GM12872 (cell line): ENCODE data around the gene TSPAN18.

Experiments used
- TF ChIP-seq, protein P1 (sequence below): IDR thresholded peaks from 3 replicates; pipeline ENCODE4 v1.5.1; 2011; ENCODE audit warnings: low read depth, mild to moderate bottlenecking, low read length, moderate library complexity; ENCODE audit not compliant: insufficient read depth

TSPAN18 gene

DNA sequence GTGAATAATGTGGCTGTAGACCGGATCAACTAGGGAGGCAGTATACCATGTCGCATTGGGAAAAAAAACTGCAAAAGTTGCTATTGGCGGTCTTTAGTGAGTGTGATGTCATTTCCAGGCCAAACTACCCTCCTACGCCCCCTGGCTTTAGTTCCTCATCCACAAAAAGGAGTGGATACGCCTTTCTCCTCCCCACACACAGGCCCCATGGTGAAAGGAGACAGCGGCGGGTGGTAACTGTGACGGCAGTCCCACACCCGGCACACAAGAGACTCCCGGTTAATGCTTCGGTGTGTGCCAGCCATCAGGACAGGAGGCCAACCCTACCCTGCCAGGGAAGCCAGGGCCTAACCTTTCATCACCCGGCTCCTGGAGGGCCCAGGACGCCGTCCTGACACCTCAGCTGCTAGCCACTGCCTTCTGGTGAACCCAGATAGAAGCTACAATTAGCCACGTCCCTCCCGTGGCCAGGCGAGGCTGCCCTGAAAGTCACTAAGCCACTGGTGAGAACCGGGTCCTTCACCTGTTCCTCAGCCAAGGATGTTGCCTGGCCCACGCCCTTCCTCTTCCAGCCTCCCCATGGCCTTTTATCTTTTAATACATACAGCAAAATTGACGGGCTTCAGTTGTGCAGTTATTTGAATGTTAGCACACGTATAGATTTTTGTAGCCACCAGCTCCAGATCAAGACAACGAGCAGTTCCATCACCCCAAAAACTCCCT is 213.1 kb downstream of the TSPAN18 start:
- TF ChIP-seq, protein P1, sequence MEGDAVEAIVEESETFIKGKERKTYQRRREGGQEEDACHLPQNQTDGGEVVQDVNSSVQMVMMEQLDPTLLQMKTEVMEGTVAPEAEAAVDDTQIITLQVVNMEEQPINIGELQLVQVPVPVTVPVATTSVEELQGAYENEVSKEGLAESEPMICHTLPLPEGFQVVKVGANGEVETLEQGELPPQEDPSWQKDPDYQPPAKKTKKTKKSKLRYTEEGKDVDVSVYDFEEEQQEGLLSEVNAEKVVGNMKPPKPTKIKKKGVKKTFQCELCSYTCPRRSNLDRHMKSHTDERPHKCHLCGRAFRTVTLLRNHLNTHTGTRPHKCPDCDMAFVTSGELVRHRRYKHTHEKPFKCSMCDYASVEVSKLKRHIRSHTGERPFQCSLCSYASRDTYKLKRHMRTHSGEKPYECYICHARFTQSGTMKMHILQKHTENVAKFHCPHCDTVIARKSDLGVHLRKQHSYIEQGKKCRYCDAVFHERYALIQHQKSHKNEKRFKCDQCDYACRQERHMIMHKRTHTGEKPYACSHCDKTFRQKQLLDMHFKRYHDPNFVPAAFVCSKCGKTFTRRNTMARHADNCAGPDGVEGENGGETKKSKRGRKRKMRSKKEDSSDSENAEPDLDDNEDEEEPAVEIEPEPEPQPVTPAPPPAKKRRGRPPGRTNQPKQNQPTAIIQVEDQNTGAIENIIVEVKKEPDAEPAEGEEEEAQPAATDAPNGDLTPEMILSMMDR: no peak

DNA sequence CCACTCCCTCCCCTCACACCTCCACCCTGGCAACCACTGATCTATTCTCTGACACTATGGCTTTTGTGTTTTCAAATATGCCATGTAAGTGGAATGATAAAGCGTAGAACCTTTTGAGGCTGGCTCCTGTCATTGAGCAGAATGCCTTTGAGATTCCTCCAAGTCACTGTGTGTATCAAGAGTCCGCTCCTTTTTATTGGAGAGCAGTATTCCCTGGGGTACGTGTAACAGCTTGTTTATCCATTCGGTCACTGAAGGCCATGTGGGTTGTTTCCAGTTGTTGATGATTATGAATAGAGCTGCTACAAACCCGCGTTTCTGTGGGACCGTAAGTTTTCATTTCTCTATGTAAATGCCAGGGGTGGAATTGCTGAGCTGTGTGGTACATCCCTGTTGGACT is 213.6 kb downstream of the TSPAN18 start:
- TF ChIP-seq, protein P1: no peak

DNA sequence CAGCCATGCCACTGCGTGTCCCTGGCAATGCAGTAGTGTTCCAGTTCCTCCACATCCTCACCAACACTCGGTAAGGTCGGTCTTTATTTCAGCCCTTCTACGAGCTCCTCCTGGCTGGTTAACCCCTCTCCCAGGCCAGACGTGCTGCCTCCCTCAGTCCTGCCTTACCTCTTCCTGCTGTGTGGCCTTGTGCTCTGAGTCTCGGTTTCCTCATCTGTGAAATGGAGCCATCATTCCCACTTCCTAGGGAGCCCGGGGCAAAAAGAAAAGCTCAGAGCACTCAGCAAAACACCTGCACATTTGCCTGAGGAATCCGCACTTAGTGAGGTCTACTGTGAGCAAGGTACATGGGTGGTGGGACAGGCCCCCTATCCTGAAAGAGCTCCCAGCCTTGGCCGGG is 214.1 kb downstream of the TSPAN18 start:
- TF ChIP-seq, protein P1: no peak

DNA sequence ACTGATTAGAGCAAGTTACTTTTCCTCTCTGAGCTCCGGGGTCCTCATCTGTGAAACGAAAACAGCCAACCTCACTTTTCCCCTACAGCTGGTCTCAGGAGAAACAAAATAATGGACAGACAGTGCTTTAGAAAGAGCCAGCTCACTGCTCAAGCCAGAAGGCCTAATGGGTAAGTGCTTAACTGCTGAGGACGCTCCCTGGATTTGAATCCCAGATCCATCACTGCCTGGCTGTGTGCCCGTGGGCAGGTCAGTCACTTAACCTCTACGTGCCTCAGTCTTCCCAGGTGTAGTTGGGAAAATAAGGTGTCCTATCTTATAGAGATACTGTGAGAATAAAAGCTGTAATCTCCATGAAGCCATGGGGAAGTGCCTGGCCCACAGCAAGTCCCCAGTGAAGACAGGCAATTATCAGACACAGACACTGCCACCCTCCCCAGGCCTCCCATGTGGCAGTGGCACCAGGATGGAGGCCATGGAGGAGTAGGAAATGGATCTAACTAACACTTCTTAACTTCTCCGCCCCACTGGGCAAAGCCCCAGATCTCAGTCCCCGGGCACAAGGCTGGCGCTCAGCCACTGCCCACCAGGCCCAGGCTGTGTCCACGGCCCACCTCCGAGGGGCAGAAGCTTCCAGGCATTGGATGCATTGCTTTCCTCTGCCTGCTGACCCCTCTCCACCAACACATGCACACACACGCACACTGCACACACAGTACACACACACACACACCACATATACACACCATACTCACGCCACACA is 214.7 kb downstream of the TSPAN18 start:
- TF ChIP-seq, protein P1: no peak

DNA sequence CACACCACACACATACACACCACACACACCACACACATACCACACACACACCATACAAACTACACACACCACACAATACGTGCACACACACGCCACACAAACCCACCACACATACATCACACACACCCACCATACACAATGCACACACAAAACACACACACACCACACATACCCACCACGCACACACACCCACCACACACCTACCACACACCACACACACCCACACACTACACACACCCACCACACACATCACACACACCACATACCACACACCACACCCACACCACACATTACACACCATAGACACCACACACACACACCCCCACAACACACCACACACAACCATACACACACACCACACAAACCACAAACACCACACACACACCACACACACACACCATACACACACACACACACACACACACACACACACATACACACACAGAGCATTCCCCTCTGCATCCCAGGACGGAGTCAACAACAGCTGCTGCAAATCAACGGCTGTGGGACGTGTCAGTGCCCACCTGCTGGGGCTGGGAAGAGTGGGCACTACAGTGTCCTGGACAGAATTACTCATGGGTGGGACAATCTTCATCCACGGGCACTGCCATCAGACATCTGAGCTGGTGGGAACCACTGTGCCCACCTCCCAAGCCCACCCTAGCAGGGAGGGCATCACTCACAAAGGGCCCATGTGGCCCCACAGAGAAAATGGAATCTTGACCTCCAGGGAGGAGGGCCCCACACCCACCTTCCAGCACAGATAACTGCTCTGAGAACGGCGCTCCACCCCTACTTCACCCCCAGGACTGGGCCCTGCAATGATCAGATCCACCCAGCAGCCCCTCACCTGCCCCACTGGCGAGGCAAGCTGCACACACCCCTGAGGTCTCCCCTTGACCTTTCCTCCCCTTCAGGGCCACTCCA is 215.5 kb downstream of the TSPAN18 start:
- TF ChIP-seq, protein P1: no peak

DNA sequence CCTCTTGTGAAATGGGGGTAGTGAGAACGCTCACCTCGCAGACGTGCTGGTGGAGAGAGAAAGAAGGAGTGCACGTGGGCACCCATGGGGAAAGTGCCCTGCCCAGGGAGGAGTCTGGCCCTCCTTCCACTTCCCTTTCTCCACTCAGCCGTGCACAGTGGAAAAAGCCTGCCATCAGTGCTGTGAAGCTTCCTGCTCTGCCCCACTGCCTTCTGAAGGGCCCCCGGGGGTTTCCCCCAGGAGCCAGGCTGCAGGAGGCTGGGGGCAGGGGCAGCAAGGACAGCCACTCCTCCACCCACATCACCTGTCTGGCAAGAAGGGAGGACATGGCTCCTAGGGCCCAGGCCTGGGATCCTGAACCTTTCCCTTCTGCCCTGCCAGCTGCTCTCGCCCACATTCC is 216.4 kb downstream of the TSPAN18 start:
- TF ChIP-seq, protein P1: no peak

DNA sequence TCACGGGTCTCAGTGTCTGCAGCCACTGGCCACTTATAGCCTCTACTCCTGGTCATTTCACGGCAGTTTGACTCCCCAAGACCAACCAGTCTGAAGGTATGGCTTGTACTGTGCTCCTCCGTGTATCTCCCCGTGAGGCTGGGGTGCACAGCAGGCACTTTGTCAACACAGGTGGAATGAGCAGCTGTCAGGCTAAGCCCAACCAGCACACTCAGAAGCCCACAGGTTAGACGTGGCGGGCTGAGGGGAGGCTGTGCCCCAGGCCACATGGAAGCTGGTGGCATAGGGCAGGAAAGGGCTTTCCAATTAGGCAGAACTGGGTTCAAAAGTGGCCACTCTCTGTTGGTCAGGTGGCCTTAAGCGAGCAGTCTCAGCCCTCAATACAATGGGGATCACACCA is 216.9 kb downstream of the TSPAN18 start:
- TF ChIP-seq, protein P1: no peak
